MV-4-11 (cell line): Measurements from ENCODE around the gene TRAF1.

Experiments
- DNase-seq: peaks from one replicate; lab custom pipeline; 2025; lab: John Stamatoyannopoulos, UW

Gene TRAF1

DNA sequence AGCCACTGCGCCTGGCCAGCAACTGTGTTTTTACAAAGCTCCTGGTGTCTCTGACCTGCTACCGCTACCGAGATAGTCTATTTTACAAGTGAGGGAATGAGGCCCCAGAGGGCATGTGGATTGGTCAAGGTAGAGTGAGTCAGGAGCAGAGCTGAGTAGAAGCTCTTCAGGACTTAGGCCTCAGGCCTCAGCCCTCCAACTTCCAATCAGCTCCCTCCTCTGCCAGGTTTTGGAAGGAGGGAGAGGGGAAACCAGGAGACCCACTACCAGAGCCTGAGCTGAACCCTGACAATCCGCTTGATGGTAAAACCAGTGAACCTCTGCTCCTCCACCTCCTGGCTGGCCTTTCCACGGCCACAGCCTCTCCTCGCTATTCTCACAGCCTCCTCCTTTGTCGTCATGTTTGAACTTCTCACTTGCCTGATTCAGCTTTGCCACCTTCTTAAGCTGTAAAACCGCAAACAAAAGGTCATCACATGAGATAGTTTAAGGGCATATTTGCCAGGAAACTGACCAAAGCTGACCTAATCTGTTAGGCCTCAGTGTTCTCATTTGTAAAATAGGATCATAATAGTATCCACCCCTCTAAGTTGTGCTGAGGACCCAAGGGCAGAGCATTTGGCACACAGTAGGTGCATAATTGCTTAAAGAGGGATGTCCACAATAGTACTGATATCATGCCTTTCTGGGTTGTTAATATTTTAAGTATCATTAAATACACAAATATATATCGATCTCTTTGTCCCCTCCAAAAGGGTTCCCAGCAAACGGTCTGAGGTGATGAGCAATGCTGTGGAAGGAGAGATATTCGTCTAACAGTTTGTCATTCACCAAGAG is 1.7 kb downstream of the TRAF1 start:
- no peak for DNase-seq

DNA sequence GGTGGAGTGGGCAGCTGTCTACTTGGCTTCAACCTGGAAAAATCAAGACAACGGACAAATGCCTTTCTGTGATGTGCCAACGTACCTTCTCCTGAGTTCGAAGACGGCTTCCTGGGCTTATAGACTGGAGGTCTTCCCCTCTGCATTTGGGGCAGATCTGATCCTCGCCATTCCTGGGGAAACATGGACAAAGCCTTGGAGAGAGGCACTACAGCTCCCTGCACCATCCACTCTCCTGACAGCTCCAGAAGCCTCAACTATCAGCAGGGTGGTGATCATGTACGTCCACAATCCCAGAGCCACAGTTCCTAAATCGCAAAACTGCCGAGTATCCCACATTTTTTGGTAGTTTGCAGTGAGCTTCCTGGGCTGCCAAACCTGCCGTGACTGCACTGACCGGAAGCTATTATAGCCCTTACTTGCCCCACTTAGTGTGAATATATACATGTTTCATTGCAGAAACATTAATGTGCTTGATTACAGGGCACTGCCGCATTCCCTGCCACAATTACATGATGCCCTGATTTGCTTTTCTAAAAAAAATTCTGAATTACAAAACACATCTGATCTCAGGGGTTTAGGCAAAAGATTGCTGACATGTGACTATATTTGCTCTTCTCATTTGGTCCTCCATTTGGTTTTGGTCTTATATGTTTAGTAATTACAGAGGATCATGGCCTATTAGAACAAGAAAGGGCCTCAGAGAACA is 2.8 kb downstream of the TRAF1 start:
- no peak for DNase-seq

DNA sequence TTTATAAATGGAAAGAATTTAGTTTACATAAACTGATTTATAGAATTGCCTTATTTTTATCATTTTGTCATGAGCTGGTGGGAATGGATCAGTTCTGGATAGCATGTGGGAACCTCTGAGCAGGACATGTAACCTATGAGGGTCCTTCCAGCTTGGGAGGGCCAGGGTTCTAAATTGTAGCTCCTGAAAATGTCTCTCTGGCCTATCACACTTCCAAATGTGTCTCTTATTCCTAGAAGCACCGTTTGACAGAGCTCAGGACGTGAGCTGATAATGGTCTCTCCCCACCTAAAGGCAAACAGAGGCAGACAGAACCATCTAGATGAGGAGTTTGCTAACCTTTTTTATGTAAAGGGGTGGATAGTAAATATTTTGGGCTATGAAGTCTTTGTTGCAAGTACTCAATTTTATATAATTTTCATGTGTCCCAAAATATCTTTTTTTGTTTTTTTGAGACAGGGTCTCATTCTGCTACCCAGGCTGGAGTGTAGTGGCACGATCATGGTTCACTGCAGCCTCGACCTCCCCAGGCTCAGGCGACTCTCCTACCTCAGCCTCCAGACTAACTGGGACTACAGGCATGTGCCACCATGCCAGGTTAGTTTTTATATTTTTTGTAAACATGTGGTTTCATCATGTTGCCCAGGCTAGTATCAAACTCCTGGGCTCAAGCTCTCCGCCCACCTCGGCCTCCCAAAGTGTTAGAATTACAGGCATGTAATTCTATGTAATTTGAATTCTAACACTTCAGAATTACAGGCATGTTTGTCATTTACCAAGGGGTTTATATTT is 4.0 kb downstream of the TRAF1 start:
- no peak for DNase-seq

DNA sequence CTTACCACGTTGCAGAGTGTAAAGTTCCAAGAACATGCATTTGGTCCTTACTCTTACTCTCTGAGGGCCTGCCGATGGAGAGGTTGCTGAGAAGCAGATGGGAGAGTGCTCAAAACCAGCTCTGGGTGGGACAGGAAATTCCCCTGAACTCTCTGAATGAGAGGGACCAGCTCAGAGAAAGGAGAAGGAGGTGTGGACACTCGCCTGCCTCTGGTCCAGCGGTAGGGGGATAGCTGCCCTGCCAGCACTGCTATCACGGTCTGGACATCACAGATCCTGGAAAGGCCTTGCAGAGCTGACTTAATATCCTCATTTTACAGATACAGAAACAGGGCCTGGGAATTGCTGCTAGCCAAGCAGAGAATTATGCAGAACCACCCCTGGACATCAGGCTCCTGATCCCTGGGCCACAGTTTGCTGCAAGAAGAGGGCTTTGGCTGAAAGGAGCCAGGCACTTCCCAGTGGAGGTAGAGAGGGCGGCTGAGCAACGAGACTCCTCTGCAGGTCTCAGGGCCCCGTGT is 4.9 kb downstream of the TRAF1 start:
- no peak for DNase-seq

DNA sequence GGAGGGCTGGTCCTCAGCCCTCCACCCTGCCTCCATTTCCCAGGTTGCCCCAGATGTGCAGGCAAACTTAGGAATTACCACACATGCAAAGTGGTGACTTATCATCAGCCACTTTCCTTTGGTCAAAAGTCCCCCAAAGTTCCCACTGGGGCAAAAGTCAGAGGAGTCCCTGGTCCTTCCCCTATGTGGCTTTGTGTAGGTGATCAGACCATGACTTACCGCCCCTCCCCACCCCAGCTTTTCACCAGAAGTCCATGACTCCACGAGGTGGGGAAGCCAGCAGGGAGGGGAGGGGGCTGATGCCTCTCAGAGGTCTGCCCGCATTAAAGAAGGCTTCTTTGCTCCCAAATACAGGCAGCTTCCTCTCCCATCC is 5.8 kb downstream of the TRAF1 start:
- no peak for DNase-seq

DNA sequence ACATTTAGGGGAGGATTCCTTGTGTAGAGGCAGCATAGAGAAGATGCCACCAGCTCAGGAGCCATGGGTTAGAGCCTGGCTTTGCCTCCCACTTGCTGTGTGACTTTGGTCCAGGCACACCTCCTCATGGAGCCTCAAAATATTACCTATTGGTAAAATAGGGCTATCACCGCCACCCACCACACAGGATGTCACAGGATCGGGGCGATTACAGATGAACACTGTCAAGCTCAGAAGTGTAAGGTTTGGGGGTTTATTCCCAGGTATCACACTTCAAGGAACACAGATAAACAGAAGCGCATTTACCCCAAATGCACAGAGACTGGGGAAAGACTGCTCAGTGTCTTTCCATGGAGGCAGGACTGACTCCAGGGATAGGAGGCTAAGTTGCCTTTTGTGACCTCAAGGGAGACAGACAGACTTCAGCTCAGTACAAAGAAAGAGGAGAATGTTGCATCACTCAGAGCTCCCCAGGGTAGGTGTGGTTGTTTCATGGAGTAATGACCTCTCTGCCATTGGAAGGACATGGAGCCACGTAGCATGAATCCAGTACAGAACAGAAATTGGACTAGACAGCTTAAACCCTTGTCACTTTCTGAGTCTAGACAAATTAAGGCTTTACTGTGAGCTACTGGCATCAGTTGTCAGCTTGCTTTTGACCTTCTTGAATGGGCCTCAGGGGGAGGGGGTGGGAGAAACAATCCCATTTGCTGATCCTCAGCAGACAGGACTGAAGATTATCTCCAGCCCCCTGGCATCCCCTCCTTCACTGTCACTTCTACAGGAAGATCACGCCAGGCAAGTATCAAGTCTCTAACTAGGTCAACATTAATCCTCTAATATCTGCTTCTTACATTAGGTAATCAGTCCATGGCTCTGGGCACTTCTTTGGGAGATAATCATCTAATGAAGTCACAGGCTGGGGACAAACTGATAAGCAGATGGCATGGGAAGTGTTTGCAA is 6.5 kb downstream of the TRAF1 start:
- peak; percentile 10 for DNase-seq

DNA sequence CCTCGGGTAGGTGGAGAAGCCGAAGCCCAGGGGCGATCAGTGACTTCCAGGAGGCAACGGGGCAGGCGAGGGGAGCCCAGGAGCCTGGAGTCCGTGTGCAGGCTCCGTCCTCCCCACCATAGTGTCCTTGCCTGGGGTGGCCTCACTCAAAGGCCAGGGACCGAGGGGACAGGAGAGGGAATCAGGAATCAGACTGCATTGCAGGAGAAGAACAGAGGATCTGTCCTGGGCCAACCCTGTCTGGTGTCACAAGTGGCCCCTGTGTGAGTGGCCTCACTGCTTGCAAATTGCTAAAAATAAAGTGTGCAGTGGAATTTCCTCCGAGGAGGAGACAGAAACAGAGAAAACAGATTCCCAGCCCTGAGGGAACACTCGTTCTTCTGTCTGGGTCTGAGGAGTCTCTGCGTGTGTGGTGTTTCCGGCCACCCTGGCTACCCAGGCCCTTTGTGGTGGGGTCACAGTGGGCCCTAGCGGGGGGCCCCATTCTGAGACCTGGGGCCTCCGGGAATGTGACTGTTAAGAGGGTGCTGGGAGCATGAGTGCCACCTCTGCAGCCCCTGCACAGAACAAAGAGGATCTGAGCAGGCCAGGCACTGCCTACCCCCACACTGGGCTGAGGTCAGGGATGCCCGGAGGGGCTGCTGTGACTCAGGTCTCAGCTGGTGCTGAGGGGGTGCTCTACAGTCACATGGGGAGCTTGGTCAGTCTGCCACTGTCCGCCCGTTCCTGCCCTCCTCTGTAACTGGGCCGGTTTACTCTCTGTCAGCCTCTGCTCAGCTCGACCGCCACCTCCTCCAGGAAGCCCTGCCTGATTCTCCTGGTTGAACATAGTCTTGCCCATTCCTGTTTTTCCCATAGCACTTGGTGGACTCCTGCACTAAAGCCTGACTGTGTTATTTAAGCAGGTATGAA is 7.4 kb downstream of the TRAF1 start:
- DNase-seq: no peak

DNA sequence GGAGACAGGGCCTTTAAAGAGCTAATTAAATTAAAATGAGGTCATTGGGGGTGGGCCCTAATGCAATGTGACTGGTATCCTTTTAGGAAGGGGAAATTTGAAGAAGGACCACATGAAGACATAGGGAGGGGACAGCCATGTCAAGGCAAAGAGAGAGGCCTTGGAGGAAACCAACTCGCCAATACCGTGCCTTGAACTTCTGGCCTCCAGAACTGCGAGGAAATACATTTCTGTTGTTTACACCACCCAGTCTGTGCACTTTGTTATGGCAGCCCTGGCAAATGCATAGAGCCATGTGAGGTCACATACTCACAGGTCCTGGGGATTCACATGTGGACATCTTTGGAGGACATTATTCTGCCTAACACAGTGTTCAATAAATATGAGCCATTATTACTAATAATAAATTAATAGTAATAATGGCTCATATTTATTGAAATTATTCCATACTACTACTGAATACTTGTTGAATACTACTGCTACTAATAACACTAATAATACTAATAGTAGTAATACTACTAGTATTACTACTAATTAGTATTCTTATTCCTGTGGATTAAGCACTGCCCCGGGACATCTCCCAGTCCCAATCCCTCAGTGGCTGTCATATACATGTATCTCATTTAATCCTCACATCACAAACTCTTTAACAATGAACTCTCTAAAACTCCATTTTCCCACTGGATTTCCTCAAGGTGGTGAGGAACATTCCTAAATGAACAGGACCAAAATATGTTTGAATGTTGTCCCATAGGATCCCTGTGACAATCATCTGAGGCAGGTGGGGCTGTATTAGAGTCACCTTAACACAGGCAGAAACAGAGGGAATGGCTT is 8.4 kb downstream of the TRAF1 start:
- no peak for DNase-seq

DNA sequence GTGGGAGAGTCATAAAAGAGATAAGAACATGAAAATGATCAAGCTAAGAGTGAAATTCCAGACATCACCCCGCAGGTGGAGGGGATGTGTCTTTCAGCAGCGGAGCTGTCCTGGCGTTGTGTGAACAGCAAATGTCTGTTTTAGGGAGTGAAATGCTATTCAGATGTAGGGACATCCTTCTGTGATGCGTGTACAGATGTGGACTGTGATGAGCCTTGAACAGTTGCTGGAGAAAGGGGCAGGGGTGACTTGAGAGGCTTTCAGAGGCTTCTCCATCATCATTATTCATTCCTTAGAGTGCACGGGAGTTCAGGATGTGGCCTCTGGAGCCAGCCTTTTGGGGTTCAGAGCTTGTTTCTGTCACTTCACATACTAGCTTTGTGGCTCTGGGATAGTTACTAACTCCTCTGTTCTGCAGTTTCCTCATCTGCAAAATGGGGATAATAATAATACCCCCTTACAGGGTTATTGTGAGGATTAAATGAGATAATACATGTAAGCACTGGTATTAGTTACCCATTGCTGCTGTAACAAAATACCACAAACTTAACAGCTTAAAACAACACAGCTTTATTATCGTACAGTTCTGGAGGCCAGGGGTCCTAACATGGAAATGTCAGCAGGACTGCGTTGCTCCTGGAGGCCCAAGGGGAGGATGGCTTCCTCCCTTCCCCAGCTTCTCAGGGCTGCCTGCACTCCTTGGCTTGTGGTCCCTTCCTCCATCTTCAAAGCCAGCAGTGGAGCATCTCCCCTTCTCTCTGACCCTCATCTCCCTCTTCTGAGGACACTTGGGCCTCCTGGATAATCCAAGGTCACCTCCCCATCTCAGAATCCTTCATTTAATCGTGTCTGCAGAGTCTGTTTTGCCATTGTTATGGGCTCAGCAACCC is 9.4 kb downstream of the TRAF1 start:
- DNase-seq: no peak

DNA sequence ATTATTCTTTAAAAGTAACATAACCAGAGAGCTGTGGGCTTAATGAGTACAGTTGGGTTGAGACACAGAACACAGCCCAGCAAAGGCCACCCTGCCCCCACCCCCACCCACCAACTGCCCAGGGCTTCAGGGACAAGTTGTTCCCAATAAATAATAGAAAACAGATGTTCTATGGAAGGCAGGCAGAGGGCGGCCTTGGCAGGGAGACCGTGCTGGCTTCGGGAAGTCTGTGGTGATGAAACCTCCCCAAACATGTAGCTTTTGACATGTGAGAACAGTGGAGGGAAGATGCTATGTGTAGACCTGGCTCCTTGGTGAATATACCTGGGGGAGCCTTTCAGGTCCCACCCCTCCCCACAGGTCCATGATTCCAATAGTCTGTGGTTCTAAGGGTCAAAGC is 10.0 kb downstream of the TRAF1 start:
- DNase-seq: no peak

DNA sequence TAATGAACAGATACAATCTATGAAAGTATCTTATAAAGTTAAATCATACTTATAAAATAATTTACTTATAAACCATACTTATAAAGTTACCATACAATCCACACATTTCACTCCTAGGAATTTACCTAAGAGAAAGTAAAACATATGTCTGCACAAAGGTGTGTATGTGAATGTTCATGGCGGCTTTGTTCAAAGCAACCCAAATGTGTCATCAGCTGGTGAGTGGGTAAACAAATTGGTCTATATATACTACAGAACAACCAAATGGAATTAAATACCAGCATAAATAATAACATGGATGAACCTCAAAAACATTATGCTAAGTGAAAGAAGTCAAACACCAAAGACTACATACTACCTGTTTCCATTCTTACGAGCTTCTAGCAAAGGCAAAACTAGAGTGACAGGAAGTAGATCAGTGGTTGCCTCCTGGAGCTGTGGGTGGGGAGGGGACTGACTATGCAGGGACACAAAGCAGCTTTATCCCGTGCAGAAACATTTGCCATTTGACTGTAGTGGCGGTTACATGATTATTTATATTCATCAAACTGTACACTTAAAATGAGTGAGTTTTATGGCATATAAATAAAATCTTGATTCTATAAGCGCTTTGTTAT is 10.6 kb downstream of the TRAF1 start:
- DNase-seq: no peak

DNA sequence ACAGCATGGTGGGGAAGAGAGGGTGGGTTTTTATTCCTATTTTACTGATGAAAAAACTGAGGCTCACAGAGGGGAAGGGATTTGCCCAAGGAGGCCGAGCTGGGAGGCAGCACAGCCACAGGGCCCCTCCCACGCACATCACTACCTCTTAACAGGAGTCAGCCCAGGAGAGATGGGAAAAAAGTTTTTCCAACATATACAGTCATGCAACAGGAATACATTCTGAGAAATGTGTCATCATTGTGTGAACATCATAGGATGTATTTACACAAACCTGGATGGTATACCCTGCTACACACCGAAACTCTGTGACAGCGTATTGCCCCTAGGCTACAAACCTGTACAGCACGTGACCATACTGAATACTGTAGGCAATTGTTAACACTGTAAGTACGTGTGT is 11.6 kb downstream of the TRAF1 start:
- DNase-seq: no peak

DNA sequence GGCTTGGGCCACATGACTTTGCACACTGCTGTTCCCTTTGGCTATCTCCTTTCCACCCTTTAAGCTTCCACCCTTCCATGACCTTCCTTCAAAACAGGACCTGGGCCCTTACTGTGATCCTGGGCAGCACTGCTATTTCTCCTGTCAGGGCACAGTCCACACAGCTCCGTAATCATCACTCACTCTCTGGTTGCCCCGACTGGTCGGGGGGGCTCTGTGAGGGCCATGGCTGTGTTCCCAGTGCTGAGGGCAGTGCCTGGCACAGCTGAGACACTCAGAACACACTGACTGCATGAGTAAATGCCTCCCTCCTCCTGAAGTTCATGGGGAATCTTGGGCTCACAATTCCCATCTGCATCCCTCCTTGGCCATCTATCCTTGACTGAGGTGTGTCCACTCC is 12.2 kb downstream of the TRAF1 start:
- no peak for DNase-seq

DNA sequence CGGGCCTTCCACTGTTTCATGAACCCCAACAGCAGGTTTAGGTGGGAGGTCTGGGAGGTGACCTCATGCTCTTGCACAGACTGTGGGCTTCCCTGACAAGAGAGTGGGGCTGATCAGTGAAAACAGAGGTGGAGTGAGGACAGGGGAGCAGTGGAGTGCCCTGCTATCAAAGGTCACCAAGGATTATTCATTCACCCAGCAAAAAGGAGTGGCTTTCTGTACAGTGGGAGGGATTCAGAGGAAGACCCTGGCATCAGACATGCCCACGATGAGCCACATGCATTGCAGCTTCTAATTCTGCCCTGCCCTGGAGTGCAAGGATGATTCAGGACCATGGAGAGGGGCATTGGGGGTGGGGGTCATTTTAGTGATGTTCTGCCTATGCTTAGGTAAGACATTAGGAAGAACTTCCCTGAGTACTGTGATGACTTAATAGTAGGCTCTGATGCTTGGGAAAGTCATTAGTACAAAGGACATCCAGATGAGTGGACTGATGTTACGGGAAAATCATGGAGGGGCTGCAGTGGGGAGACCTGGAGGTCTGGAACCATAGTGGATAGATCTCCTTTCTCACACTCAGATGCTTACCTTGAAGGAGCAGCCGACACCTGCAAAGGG is 12.8 kb downstream of the TRAF1 start:
- DNase-seq: peak; percentile 16

DNA sequence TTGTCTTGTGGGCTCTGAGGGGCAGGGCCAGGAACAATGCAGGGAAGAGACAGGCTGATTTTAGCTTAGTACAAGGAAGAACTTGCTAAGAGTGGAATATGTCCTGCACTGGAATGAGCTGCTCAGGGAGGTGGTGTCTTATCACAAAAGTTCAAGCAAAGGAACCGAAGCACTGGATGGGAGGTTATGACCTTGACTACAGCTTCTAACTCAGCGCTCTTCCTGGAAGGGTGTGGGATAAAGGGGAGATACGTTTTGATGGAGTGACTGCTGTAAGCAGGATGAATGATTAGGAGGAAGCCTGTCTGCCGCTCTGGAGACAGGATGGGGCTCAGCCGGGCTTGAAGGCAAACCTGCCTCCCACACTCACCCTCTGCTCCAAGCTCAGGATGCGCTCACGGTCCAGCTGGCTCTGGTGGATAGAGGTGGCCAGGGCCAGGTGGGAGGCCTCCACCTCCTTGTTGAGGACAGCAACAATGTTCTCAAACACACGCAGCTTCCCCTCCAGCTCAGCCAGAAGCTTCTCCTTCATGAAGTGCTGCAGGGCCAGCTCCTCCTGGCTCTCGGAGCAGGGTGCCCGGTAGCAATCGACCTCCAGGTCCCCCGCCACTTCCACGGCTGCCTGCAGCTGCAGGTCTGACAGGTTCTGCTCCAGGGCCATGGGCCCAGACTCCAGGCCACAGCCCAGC is 13.5 kb downstream of the TRAF1 start:
- DNase-seq: no peak

DNA sequence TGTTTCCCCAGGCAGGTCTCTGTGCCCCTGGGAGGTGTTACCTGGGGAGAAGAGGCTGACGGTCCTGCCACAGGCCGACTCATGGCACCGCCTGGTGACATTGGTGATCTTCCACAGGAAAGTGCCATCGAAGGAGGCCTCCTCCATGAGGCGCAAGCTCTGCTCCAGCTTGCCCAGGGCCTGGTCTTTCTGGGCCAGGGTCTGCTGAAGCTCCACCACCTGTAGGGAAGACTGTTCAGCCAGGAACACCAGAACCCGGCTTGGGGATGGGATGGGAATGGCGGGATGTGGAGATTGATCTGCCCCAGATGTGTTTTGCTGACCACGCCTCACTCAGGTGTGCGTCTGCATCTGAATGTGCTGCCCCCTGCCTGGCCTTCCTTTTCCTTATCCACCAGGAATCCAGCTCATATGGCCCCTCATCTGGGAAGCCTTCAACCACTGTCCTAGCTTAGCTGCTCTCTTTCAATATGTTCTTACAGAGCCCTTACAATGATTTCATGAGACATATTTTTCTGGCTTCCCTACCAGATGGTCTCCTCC is 15.2 kb downstream of the TRAF1 start:
- no peak for DNase-seq

DNA sequence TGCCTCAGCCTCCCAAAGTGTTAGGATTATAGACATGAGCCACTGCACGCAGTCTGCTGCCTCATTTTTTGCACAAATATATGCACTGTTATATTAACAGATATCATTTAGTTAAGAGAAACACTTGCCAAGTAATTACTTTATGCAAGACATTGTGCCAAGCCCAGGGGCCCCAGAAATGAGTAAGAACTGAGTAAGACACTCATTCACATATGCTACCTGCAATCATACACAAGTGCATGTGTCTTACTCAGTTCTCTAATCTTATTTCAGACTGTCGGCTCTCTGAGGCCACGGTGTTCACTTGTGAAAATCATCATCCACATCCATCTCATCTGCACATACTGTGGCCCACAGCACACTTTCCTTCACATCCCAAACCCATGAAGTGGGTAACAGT is 16.0 kb downstream of the TRAF1 start:
- DNase-seq: no peak
